ENCODE results near the gene APEH.

Gene APEH

DNA sequence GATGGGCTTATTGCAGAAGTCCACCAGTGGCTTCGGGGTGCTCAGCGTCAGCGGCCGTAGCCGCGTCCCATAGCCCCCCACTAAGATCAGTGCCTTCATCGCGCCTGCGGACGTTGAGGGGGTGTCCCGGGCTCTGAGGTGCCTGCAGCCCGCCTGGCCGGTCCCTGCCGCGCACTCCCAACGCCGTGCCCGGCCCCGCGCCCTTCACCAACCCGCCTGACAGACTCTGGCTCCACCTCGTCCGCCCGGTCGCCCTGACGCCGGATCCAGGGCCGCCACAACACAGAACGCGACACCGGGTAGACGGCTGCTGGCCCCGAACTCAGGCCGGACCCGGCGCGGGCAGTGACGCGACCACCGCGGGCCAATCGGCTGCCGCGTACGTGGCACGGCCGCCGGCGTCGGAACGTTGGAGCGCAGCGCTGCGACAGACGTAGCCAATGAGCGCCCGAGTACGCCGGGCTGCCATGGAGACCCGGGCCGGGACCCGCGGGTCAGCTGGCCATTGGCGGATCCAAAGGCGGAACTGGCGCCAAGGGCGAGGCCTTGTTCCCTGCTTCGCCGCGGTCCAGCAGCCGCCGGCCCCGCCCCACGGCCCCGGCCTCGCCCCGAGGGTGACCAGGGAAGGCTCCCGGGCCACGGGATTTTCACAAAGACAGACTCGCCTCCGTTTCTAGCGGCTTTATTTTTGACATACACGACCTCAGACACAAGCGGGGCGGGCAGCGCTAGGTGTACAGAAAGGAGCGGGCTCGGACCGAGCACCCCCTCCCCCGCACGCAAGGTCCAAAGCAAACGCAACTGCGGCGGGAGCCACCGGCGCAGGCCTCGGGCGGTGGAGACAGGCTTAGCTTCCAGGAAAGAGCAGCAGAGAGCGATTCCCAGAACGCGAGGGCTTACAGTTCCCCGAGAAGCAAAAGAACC lies 49.7 kb downstream of the APEH start, which contains the start of gene GMPPB (continued):
- TF ChIP-seq, protein P1, sequence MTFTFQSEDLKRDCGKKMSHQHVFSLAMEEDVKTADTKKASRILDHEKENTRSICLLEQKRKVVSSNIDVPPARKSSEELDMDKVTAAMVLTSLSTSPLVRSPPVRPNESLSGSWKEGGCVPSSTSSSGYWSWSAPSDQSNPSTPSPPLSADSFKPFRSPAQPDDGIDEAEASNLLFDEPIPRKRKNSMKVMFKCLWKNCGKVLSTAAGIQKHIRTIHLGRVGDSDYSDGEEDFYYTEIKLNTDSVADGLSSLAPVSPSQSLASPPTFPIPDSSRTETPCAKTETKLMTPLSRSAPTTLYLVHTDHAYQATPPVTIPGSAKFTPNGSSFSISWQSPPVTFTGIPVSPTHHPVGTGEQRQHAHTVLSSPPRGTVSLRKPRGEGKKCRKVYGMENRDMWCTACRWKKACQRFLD (tag by site-specific recombination; IDR thresholded peaks at IDR 0.05), result 0 out of 2 replicates have a peak, but pooled peaks have one; percentile 33
- TF ChIP-seq ZNF548 (tag by site-specific recombination; IDR thresholded peaks at IDR 0.05) (no peak), SP7 (tag by site-specific recombination; IDR thresholded peaks at IDR 0.05) (peak; percentile 20; the same call in 1 of the 2 replicates), ZXDB (tag by site-specific recombination; IDR thresholded peaks at IDR 0.05) (peak; percentile 53), KLF16 (tag by site-specific recombination; IDR thresholded peaks at IDR 0.05) (peak; percentile 40; the same call in 1 of the 2 replicates), ZNF600 (tag by site-specific recombination; IDR thresholded peaks at IDR 0.05) (peak; percentile 75), ZNF777 (tag by site-specific recombination; IDR thresholded peaks at IDR 0.05; ENCODE audit: borderline replicate concordance) (0 out of 2 replicates have a peak, but pooled peaks have one; percentile 32), ZNF510 (tag by site-specific recombination; IDR thresholded peaks at IDR 0.05; ENCODE audit: insufficient replicate concordance) (no peak), ZNF837 (tag by site-specific recombination; IDR thresholded peaks at IDR 0.05) (peak; percentile 57; the same call in 1 of the 2 replicates), MEIS1 (CRISPR knock-in tag; IDR thresholded peaks at IDR 0.05; ENCODE audit: borderline replicate concordance) (no peak), YY2 (tag by site-specific recombination; IDR thresholded peaks at IDR 0.05) (0 out of 2 replicates have a peak, but pooled peaks have one; percentile 29), ZNF433 (tag by site-specific recombination; IDR thresholded peaks at IDR 0.05; ENCODE audit: low read depth) (no peak), SP2 (tag by site-specific recombination; IDR thresholded peaks at IDR 0.05) (peak; percentile 95), SP3 (tag by site-specific recombination; IDR thresholded peaks at IDR 0.05) (peak; percentile 57; the same call in 1 of the 2 replicates), ZFP37 (tag by site-specific recombination; IDR thresholded peaks at IDR 0.05) (peak; percentile 36; the same call in 1 of the 2 replicates), ZNF391 (tag by site-specific recombination; IDR thresholded peaks at IDR 0.05; ENCODE audit: borderline replicate concordance, low read depth) (no peak), BCL11A (tag by site-specific recombination; IDR thresholded peaks at IDR 0.05; ENCODE audit: low read depth) (peak; percentile 80; the same call in 1 of the 2 replicates), ZNF76 (tag by site-specific recombination; IDR thresholded peaks at IDR 0.05; ENCODE audit: borderline replicate concordance, low read depth) (peak; percentile 36; the same call in 1 of the 2 replicates), ZBTB7A (tag by site-specific recombination; IDR thresholded peaks at IDR 0.05; ENCODE audit: low read depth) (no peak), ZNF324 (tag by site-specific recombination; IDR thresholded peaks at IDR 0.05) (peak; percentile 22; the same call in 1 of the 2 replicates), ZNF560 (tag by site-specific recombination; IDR thresholded peaks at IDR 0.05; ENCODE audit: borderline replicate concordance) (no peak), ZNF114 (tag by site-specific recombination; IDR thresholded peaks at IDR 0.05) (no peak), ZBTB1 (tag by site-specific recombination; IDR thresholded peaks at IDR 0.05) (peak; percentile 7; the same call in 1 of the 2 replicates), ZBTB20 (tag by site-specific recombination; IDR thresholded peaks at IDR 0.05) (peak; percentile 98)
- TF ChIP-seq, protein P2, sequence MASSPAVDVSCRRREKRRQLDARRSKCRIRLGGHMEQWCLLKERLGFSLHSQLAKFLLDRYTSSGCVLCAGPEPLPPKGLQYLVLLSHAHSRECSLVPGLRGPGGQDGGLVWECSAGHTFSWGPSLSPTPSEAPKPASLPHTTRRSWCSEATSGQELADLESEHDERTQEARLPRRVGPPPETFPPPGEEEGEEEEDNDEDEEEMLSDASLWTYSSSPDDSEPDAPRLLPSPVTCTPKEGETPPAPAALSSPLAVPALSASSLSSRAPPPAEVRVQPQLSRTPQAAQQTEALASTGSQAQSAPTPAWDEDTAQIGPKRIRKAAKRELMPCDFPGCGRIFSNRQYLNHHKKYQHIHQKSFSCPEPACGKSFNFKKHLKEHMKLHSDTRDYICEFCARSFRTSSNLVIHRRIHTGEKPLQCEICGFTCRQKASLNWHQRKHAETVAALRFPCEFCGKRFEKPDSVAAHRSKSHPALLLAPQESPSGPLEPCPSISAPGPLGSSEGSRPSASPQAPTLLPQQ (tag by site-specific recombination; IDR thresholded peaks at IDR 0.05), result peak; percentile 11; the same call in 1 of the 2 replicates
- TF ChIP-seq, protein P3, sequence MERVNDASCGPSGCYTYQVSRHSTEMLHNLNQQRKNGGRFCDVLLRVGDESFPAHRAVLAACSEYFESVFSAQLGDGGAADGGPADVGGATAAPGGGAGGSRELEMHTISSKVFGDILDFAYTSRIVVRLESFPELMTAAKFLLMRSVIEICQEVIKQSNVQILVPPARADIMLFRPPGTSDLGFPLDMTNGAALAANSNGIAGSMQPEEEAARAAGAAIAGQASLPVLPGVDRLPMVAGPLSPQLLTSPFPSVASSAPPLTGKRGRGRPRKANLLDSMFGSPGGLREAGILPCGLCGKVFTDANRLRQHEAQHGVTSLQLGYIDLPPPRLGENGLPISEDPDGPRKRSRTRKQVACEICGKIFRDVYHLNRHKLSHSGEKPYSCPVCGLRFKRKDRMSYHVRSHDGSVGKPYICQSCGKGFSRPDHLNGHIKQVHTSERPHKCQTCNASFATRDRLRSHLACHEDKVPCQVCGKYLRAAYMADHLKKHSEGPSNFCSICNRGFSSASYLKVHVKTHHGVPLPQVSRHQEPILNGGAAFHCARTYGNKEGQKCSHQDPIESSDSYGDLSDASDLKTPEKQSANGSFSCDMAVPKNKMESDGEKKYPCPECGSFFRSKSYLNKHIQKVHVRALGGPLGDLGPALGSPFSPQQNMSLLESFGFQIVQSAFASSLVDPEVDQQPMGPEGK (tag by site-specific recombination; IDR thresholded peaks at IDR 0.05), result peak; percentile 48
- TF ChIP-seq, protein P4, sequence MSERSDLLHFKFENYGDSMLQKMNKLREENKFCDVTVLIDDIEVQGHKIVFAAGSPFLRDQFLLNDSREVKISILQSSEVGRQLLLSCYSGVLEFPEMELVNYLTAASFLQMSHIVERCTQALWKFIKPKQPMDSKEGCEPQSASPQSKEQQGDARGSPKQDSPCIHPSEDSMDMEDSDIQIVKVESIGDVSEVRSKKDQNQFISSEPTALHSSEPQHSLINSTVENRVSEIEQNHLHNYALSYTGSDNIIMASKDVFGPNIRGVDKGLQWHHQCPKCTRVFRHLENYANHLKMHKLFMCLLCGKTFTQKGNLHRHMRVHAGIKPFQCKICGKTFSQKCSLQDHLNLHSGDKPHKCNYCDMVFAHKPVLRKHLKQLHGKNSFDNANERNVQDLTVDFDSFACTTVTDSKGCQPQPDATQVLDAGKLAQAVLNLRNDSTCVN (tag by site-specific recombination; optimal IDR thresholded peaks at IDR 0.05), result peak; percentile 67
- TF ChIP-seq, protein P5, sequence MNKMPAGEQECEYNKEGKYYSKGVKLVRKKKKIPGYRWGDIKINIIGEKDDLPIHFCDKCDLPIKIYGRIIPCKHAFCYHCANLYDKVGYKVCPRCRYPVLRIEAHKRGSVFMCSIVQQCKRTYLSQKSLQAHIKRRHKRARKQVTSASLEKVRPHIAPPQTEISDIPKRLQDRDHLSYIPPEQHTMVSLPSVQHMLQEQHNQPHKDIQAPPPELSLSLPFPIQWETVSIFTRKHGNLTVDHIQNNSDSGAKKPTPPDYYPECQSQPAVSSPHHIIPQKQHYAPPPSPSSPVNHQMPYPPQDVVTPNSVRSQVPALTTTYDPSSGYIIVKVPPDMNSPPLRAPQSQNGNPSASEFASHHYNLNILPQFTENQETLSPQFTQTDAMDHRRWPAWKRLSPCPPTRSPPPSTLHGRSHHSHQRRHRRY (tag by site-specific recombination; IDR thresholded peaks at IDR 0.05), result no peak
- TF ChIP-seq, protein P6, sequence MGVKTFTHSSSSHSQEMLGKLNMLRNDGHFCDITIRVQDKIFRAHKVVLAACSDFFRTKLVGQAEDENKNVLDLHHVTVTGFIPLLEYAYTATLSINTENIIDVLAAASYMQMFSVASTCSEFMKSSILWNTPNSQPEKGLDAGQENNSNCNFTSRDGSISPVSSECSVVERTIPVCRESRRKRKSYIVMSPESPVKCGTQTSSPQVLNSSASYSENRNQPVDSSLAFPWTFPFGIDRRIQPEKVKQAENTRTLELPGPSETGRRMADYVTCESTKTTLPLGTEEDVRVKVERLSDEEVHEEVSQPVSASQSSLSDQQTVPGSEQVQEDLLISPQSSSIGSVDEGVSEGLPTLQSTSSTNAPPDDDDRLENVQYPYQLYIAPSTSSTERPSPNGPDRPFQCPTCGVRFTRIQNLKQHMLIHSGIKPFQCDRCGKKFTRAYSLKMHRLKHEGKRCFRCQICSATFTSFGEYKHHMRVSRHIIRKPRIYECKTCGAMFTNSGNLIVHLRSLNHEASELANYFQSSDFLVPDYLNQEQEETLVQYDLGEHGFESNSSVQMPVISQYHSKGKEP (tag by site-specific recombination; IDR thresholded peaks at IDR 0.05), result no peak
